CD4-positive, alpha-beta T cell treated with Interferon gamma for 1 hour (primary cell): ENCODE results near the gene MAGEB17.
"Not testable (repeated sequence)": the region's sequence is repeated elsewhere in the genome, so short reads cannot be mapped to it uniquely, and the experiment has no call there.

Experiments used
- DNase-seq: peaks from one replicate; pipeline ENCODE4 v3.0.0-alpha.2; 2020

The MAGEB17 gene

GRCh38 chrX:16160729-16161128 lies 6.6 kb upstream of the MAGEB17 start:
- no peak for DNase-seq

- not testable (repeated sequence) for DNase-seq
Observed at GRCh38 chrX:16161173-16161572, 6.1 kb upstream of the MAGEB17 start.

GRCh38 chrX:16162391-16162790 lies 4.9 kb upstream of the MAGEB17 start:
- no peak for DNase-seq

- DNase-seq, result no peak
Observed at GRCh38 chrX:16164748-16165147, 2.5 kb upstream of the MAGEB17 start.

- DNase-seq, result no peak
Observed at GRCh38 chrX:16171039-16171438, 3.8 kb downstream of the MAGEB17 start.

- no peak for DNase-seq
Observed at GRCh38 chrX:16171944-16172343, 4.7 kb downstream of the MAGEB17 start.

GRCh38 chrX:16172391-16172790 lies 5.1 kb downstream of the MAGEB17 start:
- no peak for DNase-seq

GRCh38 chrX:16175329-16176061 lies 8.2 kb downstream of the MAGEB17 start:
- DNase-seq, result no peak

GRCh38 chrX:16177260-16177659 lies 10.0 kb downstream of the MAGEB17 start:
- no peak for DNase-seq

GRCh38 chrX:16183843-16184242 lies 16.6 kb downstream of the MAGEB17 start:
- DNase-seq, result not testable (repeated sequence)

GRCh38 chrX:16185725-16186136 lies 18.4 kb downstream of the MAGEB17 start:
- no peak for DNase-seq

GRCh38 chrX:16186380-16187007 lies 19.2 kb downstream of the MAGEB17 start:
- DNase-seq, result no peak

- DNase-seq, result no peak
Observed at GRCh38 chrX:16187024-16187760, 19.9 kb downstream of the MAGEB17 start.

- DNase-seq, result no peak
Observed at GRCh38 chrX:16188687-16189086, 21.4 kb downstream of the MAGEB17 start.

- DNase-seq, result no peak
Observed at GRCh38 chrX:16191605-16192004, 24.3 kb downstream of the MAGEB17 start.

- no peak for DNase-seq
Observed at GRCh38 chrX:16196829-16197228, 29.5 kb downstream of the MAGEB17 start.

- no peak for DNase-seq
Observed at GRCh38 chrX:16199343-16199742, 32.1 kb downstream of the MAGEB17 start.

GRCh38 chrX:16202943-16203342 lies 35.7 kb downstream of the MAGEB17 start:
- no peak for DNase-seq

- DNase-seq, result no peak
Observed at GRCh38 chrX:16204538-16204937, 37.3 kb downstream of the MAGEB17 start.

GRCh38 chrX:16205840-16206239 lies 38.6 kb downstream of the MAGEB17 start:
- DNase-seq, result no peak

- DNase-seq, result no peak
Observed at GRCh38 chrX:16207634-16208033, 40.4 kb downstream of the MAGEB17 start.

- DNase-seq, result no peak
Observed at GRCh38 chrX:16208601-16209000, 41.3 kb downstream of the MAGEB17 start.

- no peak for DNase-seq
Observed at GRCh38 chrX:16210061-16210460, 42.8 kb downstream of the MAGEB17 start.

GRCh38 chrX:16212024-16212423 lies 44.7 kb downstream of the MAGEB17 start:
- no peak for DNase-seq
